Stimulated activated CD8-positive, alpha-beta memory T cell treated with anti-CD3 and anti-CD28 coated beads, Interleukin-7, amount 100 ng/mL, for 48 hours (primary cell): ENCODE results near the gene ICA1L.
A peak's percentile ranks its signal among the peaks of the same experiment; 100 is the strongest.
"Not testable (repeated sequence)": the region's sequence is repeated elsewhere in the genome, so short reads cannot be mapped to it uniquely, and the experiment has no call there.

Experiments used
- DNase-seq, 2 donors: peaks; one replicate each; pipeline ENCODE4 v3.0.0-alpha.2; 2020; ENCODE audit warnings: low read depth in 1 of 2; ENCODE audit errors: extremely low read depth in 1 of 2

Gene ICA1L

DNA sequence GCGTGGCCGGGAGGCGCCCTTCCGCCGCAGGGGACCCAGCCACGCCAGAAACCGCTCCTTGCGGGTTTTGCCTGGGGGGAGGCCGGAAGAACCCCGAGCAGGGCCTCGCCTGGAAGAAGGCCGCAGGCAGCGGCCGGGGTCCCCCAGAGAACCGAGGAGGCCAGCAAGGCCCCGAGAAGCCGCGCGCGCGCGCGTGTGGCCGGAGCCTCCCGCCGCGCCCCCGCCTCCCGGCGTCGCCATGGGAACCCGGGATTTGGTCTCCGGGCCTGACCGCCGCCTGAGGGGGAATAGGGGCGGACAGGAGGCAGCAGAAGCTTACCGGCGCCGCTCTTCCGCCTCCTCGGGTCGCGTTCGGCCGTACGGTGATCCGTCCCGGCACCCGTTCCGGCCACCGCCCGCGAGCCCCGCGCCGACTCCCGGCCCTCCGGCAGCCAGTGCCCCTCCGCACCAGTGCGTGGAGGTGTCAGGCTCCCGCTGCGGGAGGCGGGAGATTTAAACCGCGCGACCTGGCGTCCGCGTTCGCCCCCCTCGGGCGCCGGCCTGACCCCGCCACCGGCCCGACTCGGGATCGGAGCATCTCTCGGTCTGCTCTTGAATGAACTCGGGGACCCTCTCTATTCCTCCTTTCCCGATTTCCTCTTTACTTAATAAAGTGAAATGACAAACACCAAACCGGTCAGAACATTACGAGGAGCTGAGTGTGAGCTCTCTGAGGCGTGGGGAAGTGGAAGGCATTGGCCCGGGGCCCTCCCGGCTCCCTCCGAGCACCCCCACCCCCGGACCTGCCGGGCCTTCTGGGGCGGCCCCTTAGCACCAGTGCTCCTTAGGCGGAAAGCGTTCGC lies at the start of gene ICA1L:
ICA1L (minus strand) TSS at position 467 of the 842 bp plus-strand sequence. CDS start 42,757 bp downstream, outside the sequence.
- peak; percentile 16 to 46 for DNase-seq

DNA sequence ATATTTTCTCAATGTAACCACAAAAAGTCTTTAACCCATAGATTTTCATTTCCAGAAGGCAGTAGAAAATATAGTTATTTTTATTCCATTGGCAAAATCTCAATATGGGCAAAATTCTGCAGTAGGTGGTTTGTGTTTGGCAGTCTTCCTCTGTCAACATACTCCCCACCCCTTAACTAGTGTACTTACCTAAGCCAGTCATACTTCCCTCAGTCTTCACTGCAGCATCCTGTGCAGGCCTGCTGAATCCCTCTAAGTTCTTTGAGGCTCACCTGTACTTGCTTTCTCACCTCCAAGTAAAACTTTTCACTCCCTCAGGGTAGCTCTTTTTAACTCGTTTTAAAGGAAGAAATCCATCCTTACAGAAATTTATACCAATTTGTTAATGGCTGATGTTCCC lies 47.3 kb upstream of the ICA1L start:
- no peak for DNase-seq

DNA sequence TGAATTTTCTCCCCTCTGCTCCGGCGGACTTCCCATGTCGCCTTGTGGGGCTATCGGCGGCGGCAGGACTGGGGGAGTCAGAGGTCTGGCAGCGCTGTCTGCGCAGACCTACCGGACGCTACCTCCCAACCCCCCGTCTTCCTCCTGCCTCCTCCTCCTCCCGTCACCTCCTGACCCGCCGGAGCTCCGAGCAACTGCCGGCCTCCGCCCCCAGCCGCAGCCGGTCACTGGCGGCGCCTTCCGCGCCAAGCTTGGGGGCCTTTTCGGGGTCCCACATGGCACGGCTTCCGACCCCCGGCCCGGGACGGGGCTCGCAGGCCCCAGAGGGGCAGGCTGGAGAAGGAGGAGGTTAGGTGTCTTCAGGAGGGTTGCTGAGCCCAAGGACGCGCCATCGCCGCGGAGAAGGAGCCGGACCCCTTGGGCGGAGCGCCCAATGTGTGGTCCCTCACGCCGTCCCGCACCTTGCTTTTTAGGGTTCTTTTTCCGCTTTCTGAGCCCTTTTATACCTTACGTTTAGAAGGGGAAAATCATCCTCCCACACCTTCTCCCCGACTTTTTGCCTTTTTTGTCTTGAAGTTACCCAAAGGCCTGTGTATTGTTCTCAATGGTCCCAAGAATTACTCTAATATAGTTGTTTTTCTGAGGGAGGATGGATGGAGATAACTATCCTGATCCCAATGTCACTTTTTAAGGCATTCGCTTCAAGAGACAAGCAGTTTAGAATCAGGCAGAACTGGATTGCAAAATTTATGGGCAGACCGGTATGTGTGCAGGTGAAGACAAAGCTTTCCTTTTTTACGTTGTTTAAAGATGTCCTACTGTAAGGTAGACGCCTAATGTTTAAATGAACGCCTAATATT lies 41.0 kb upstream of the ICA1L start:
- not testable (repeated sequence) for DNase-seq

DNA sequence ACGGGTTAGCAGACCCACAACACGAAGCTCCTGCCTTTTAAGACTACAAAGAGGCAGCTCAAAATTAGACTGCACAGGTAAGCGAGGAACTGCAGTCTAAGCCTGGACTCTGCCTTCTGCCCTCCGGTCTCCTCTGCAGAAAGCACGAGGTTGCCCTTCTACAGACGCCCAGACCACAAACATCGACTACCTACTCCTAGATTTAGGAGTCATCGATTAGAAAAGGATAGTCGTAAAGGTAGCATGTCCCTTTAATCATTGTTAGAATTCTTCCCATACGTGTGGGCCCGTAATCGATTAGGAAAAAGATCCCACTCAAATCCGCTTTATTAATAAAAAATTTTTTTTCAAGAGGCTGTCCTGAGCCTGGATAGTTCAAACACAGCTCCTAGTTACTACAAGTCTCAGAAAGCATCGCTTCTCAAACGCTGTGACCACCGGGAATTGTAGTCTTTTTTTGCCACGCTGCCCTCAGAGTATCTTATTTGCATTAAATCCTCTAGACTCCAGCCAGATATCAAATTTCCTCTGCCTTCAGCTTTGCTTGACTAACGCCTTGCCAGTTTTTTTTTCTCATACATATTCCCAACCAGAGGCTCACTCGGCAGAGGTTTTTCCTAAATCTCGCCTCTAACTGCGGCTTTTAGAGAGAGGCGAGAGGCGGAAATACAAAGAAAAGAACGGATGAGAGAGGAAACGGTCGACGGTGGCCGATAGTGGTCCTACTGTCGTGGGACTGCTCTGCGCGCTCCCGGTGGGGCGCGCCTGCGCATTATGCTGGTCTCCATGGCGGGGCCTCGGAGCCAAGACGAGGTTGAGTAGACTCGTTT lies 40.2 kb upstream of the ICA1L start, which contains the start of the genes CARF and WDR12:
CARF (plus strand) TSS at position 764 of the 830 bp plus-strand sequence. CDS start 29,628 bp downstream, outside the sequence.
WDR12 (minus strand) TSS at position 162 of the 830 bp plus-strand sequence. CDS start 197 bp downstream, outside the sequence.
- peak; percentile 81 to 86 for DNase-seq

DNA sequence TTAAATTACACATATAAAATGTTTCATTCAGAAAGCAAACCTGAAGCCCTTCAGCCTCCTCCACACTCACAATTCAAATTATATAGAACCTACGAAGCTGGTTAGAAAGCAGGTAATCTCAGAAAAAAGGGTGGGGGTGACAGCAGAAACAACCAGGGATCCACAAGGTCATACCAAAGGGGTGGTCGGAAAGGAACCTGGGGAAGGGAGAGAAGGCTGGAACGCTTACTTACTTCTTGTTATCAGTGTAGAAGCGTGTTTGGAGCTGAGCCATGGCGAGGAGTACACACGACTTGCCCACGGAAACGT lies 39.6 kb upstream of the ICA1L start:
- no peak for DNase-seq

DNA sequence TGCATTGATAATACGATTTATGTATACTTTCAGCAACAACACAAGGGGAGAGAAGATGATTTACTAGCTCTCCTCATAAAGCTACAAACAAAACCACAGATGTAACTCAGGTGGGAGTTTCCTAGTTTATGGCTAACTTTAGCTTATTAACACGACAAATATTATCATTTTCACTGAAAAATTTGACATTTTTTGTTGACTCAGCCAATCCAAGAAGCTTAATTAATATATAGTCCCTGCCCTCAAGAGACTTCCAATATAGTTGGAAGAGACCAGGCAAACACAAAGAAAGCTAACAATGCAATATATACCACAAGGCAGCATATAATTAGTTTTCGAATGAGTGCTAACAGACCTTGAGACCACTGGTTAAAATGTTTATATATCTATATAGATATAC lies 39.1 kb upstream of the ICA1L start:
- no peak for DNase-seq

DNA sequence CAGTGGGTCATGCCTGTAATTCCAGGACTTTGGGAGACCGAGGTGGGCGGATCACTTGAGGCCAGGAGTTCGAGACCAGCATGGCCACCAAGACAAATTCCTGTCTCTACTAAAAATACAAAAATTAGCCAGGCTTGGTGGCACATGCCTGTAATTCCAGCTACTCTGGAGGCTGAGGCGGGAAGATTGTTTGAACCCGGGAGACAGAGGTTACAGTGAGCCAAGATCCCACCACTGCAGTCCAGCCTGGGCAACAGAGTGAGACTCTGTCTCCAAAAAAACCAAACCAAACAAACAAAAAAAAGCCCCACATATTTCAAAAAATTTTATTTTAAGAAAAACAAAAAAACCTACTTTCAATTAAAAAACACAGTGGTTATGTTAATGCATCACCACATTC lies 38.7 kb upstream of the ICA1L start:
- DNase-seq: not testable (repeated sequence)

DNA sequence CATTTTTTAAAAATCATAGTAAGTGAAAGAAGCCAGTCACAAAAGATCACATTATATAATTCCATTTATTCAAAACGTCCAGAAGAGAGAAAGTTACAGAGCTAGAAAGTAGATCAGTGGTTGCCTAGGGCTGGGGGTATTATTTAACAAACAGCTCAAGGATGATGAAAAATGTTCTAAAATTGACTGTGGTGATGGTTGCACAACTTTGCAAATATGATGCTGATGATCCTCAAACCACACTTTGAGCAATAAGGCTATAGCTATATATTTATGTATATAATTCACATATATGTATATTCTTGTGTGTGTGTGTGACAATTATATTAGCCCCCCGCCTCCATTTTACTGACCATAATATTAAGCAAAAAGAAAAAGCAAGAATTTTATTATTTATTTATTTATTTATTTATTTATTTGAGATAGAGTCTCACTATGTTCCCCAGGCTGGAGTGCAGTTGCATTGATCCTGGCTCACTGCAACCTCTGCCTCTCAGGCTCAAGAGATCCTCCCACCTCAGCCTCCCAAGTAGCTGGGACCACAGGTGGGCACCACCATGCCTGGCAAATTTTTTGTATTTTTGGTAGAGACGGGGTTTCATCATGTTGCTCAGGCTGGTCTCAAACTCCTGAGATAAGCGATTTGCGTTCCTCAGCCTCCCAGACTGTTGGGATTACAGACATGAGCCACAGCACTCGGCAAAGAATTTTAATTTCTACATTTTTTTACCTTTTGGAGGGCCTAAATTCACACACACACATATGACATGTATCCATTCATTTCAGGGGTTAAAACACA lies 38.0 kb upstream of the ICA1L start:
- DNase-seq: no peak

DNA sequence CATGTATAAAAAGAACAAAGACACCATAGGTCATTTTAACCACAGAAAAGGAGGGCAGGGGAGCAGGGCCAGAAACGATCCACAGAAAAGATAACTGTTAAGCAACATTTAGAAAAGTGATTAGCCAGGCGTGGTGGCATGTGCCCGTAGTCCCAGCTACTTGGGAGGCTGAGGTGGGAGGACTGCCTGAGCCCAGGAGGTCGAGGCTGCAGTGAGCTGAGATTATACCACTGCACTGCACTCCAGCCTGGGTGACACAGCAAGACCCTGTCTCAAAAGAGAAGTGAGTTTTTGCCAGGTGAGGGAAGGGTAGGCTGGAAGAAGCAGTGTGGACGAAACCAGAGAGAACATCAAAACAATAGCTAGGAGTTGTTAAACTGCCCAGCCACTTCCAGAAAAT lies 36.6 kb upstream of the ICA1L start:
- DNase-seq: no peak

DNA sequence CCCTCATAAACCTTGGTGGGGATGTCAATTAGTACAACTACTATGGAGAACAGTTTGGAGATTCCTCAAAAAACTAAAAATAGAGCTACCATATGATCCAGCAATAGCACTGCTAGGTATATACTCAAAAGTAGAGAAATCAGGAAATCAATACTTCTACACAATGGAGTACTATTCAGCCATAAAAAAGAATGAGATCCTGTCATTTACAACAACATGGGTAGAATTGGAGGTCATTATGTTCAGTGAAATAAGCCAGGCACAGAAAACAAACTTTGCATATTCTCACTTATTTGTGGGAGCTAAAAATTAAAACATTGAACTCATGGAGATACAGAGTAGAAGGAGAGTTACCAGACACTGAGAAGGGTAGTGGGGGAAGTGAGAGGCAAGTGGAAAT lies 33.9 kb upstream of the ICA1L start:
- not testable (repeated sequence) for DNase-seq

DNA sequence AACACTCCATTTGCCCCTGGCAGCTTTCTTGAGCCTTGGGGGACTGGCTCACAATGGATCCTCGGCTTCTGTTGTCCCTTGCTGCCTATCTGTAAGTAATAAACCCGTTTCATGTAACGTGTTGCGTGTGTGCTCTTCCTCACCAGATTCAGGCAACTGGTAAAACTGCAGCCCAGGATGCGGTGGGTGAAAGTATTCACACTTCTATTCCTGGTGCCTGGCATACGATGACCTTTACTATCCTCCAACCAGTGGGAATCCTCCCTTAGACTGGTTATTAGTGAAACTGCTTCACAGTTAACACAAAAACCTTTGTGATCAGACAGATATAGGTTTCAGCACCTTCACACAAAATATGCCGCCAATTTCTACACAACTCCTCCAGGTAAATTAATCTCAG lies 13.6 kb upstream of the ICA1L start:
- no peak for DNase-seq

DNA sequence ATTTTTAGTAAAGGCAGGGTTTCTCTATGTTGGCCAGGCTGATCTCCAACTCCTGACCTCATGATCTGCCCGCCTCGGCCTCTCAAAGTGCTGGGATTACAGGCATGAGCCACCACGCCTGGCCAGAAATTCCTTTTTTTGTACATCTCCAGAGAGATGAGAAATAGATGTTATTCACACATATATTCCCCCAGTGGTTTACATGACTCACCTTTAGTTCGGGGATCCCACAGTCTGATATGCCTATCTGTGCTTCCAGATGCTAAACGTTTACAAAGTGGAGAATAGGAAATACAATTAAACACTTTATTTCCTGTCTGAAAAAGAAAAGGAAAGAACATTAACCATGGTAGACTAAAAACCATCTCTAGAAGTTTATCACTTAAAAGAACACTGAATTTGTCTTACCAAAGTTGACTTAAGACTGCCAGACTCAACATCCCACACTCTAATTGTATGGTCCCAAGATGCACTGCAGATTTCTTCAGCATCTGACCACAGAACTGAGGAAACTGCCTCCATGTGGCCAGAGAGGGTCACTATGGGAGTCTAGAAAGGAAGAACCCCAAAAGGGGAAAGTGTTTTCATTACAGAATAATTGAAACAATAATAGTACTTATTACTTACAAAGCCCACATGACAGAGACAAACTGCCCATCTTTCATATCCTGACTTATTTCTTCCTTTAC lies 12.6 kb upstream of the ICA1L start:
- DNase-seq: no peak

DNA sequence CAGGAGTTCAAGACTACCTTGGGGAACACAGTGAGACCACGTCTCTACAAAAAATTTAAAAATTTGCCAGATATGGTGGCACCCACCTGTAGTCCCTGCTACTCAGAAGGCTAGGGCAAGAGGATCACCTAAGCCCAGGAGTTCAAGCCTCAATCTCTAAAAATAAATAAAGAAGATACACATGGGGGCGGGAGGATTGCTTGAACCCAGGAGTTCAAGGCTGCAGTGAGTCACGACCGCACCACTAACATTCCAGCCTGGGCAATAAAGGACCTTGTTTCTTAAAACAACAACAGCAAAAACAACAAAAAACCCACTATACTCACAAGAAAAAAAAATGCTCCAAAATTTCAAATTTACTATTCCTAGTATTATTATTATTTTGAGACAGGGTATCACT lies 10.0 kb upstream of the ICA1L start:
- DNase-seq: no peak

DNA sequence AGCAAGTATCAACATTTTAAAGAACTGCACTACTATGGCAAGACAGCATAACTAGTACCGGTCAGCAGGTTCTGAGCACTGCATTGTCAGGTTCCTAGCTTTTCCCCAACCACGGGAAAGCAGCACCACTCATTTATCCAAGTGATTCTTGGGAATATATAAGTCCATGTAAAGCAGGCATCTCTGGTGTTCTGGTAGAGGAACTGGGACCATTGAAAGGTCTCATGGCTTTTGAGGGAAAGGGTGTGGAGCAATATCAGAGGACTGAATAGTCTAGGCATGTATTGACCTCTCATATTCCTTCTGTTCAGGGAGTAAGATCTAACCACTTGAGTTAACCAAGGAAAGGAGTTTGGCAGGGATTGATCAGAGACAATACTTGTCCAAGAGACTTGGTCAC lies 6.1 kb upstream of the ICA1L start:
- no peak for DNase-seq

DNA sequence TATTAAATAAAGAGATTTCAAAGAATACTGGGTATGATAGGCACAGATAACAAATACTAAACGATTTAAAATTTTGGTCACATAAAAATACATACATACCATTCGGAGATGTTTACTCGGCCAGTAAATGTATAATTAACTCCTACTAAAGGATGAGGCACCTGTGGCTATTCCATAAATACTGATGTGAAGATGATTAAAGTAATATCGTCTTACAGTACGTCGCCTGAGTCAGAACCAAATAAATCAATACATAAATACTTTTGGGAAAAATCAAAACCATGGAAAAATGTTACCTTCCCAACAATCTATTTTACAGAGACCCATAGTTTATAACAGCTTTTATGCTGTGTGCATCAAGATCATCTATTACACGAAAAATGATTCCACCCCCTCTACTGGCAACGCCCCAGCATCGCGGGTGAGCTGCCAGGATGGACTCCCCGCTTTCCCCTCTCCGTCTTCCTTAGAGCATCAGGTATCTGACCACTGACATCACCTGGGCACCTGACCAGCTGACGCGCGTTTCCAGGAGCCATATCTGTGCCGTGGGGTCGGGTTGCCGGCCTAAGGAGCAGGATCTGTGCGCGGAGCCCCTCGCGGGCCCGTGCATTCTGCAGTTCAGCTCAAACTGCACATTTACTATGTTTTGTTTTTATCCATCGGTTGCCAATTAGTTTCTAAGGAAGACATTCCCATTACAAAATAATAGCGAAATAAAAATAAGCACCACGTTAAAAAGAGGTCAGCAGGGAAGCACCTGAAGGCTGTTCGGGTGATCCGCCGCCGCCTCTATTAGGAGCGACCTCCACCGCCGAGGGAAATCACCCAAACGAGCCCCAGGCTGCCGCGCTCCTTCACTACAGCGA lies 901 bp downstream of the ICA1L start:
- peak; percentile 37 to 55 for DNase-seq

DNA sequence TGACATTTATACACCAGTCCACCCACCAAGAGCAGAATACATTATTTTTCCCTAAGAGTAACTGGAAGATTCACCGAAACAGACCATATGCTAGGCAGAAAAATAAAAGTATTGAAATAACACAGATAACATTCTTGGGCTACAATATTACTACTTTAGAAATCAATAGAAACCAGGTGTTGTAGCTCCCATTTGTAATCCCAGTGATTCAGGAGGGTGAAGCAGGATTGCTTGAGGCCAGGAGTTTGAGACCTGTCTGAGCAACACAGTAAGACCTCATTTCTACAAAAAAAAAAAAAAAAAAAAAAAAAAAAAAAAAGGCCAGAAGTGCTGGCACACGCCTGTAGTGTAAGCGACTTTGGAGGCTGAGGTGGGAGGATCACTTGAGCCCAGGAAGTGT lies 9.6 kb downstream of the ICA1L start:
- DNase-seq: no peak

DNA sequence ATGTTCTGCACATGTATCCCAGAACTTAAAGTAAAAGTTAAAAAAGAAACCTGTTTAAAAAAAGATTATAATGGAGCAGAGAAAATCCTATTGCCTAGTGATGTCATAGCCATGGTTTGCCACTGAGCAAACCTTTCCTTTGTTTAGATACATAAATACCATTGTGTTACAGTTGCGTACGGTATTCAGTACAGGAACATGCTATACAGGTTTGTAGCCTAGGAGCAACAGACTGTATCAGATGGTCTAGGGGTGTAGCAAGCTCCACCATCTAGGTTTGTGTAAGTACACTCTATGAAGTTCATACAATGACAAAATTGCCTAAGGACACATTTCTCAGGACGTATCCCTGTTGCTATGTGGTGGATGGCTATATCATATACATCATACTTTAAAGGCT lies 13.0 kb downstream of the ICA1L start:
- DNase-seq: no peak

DNA sequence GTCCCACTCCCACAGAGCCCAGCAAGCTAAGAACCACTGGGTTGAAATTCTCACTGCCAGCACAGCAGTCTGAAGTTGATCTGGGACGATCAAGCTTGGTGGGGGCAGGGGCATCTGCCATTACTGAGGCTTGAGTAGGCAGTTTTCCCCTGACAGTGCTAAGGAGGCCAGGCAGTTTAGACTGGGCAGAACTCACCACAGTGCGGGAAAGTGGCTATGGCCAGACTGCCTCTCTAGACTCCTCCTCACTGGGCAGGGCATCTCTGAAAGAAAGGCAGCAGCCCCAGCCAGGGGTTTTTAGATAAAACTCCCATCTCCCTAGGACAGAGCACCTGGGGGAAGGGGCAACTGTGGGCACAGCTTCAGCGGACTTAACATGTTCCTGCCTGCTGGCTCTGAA lies 22.2 kb downstream of the ICA1L start:
- not testable (repeated sequence) for DNase-seq

DNA sequence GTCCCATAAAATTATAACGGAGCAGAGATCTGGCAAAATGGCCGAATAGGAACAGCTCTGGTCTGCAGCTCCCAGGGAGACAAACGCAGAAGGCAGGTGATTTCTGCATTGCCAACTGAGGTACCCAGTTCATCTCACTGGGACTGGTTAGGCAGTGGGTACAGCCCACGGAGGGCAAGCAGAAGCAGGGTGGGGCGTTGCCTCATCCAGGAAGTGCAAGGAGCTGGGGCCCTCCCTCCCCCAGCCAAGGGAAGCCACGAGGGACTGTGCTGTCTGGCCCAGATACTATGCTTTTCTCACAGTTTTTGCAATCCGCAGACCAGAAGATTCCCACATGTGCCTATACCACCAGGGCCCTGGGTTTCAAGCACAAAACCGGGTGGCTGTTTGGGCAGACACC lies 22.8 kb downstream of the ICA1L start:
- DNase-seq: no peak
